OCI-LY3 (cell line): Measurements from ENCODE around the gene JMJD7.

ENCODE experiments used
- H2AFZ ChIP-seq: fragments of 200-600, 300-600 bp; shearing (Covaris generic); 2 replicates; pipeline ENCODE4 v1.6.0; 2014; ENCODE audit warnings: antibody characterized with exemption, low read depth, low read length
- H3K27ac ChIP-seq: fragments of 200-600, 300-600 bp; sonication (generic); 2 replicates; pipeline ENCODE4 v1.5.1; 2014; ENCODE audit warnings: mild to moderate bottlenecking, low read length, moderate library complexity, mixed read lengths
- H3K27me3 ChIP-seq: fragments of 200-600, 300-600 bp; sonication (generic); 2 replicates; pipeline ENCODE4 v1.6.1; 2014; ENCODE audit warnings: low read depth, low read length, mixed read lengths
- H3K36me3 ChIP-seq: fragments of 200-600, 300-600 bp; sonication (generic); replicated peaks from 2 replicates; pipeline ENCODE3; 2014; ENCODE audit warnings: low read depth, low read length, mixed read lengths
- H3K4me1 ChIP-seq: fragments of 300-600, 200-600 bp; sonication (generic); 2 replicates; pipeline ENCODE4 v1.6.1; 2014; ENCODE audit warnings: low read length, mixed read lengths
- H3K4me2 ChIP-seq: fragments of 200-600, 300-600 bp; sonication (generic); 2 replicates; pipeline ENCODE4 v1.6.1; 2014; ENCODE audit warnings: low read length, mixed read lengths
- H3K4me3 ChIP-seq: fragments of 300-600, 200-600 bp; sonication (generic); 2 replicates; pipeline ENCODE4 v1.5.1; 2014; ENCODE audit warnings: antibody characterized with exemption, mild to moderate bottlenecking, low read length, moderate library complexity
- H3K79me2 ChIP-seq: fragments of 300-600, 200-600 bp; shearing (Covaris generic); 2 replicates; pipeline ENCODE4 v1.6.1; 2014; ENCODE audit warnings: mild to moderate bottlenecking, low read length, mixed read lengths
- H3K9ac ChIP-seq: fragments of 300-600, 200-600 bp; shearing (Covaris generic); 2 replicates; pipeline ENCODE4 v1.6.0; 2014; ENCODE audit warnings: mild to moderate bottlenecking, low read length, moderate library complexity
- H3K9me3 ChIP-seq: fragments of 200-600, 300-600 bp; shearing (Covaris generic); 2 replicates; pipeline ENCODE4 v1.6.1; 2014; ENCODE audit warnings: low read length, mixed read lengths; ENCODE audit not compliant: insufficient read depth
- H4K20me1 ChIP-seq: fragments of 200-600, 300-600 bp; sonication (generic); 2 replicates; pipeline ENCODE4 v1.6.1; 2016; ENCODE audit warnings: low read length, mixed read lengths; ENCODE audit not compliant: insufficient read depth
- CTCF ChIP-seq: fragments of 200-600, 300-600 bp; sonication (generic); IDR thresholded peaks from 2 replicates; pipeline ENCODE4 v1.5.1; 2014; ENCODE audit warnings: antibody characterized with exemption, low read length, low read depth
- EZH2phosphoT487 ChIP-seq: fragments of 200-600 bp; shearing (Covaris generic); IDR thresholded peaks from 2 replicates; pipeline ENCODE4 v1.6.1; 2018; ENCODE audit warnings: antibody characterized with exemption, mixed run types, low read depth

Gene JMJD7

DNA sequence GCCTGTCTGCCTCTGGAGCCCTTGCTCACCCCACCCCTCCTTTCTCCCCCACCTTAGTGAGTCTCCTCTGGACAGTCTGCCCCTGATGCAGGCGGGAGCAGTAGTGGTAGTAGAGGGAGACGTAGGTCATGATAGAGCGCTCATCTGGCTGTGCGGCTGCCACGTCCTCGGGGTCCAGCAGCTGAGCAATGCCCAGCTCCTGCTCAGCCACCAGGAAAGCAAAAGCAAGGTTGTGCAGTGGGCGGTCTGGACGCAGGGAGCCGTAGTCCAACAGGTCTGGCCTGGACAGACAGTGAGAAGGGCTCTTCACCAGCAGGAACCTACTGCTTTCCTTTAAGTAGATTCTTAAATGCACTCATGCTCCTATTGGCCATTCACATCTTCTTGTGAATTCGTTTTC lies 59.3 kb downstream of the JMJD7 start:
- TF ChIP-seq CTCF (no peak), EZH2phosphoT487 (no peak)

More for the DNA sequence above, 59.3 kb downstream of the JMJD7 start:
- Histone ChIP-seq H3K27me3 (no peaks in the 10 kb centered on the region), H4K20me1 (no peaks in the 10 kb centered on the region), H3K27ac (no peak overlapping the region), H3K36me3 (no peaks in the 10 kb centered on the region), H3K4me3 (no peak overlapping the region), H3K79me2 (no peaks in the 10 kb centered on the region), H2AFZ (no peak overlapping the region), H3K9me3 (no peaks in the 10 kb centered on the region), H3K4me2 (no peak overlapping the region), H3K9ac (no peak overlapping the region), H3K4me1 (no peaks in the 10 kb centered on the region)
